Naive B cell (primary cell): Measurements from ENCODE around the gene CCDC167. TPM values are rescaled to one million over a fixed set of nuclear protein-coding genes. Genes with fewer than 3 reads are reported as not detected.
A peak's percentile ranks its signal among the peaks of the same experiment; 100 is the strongest.

Experiments
- ATAC-seq, 2 donors: fragments of 150-1000 bp; cut with Tn5 transposase; 2 replicates each; pipeline ENCODE4 v1.10.0; 2021; ENCODE audit warnings: low read depth in 2 of 2, mild to moderate bottlenecking in 2 of 2, moderate library complexity in 2 of 2
- DNase-seq: peaks from one replicate; pipeline ENCODE4 v3.0.0; 2022
- H3K27ac Mint-ChIP-seq, 6 donors: one replicate each; pipeline ENCODE4 v1.8.0; 2020 to 2022; ENCODE audit warnings: mild to moderate bottlenecking in 6 of 6, mixed read lengths in 6 of 6, moderate library complexity in 5 of 6, inconsistent platforms in 2 of 6
- H3K27me3 Mint-ChIP-seq, 3 donors: one replicate each; pipeline ENCODE4 v1.8.0; 2021 to 2022; ENCODE audit warnings: mixed read lengths in 3 of 3, mild to moderate bottlenecking in 1 of 3
- H3K36me3 Mint-ChIP-seq, 2 donors: one replicate each; pipeline ENCODE4 v1.8.0; 2020 to 2022; ENCODE audit warnings: mixed read lengths in 2 of 2, inconsistent platforms in 1 of 2, mild to moderate bottlenecking in 1 of 2
- H3K4me1 Mint-ChIP-seq, 3 donors: one replicate each; pipeline ENCODE4 v1.8.0; 2020 to 2022; ENCODE audit warnings: mixed read lengths in 3 of 3, inconsistent platforms in 1 of 3, mild to moderate bottlenecking in 1 of 3, moderate library complexity in 1 of 3
- H3K4me3 Mint-ChIP-seq, 8 donors: one replicate each; pipeline ENCODE4 v1.8.0; 2020 to 2022; ENCODE audit warnings: mild to moderate bottlenecking in 8 of 8, mixed read lengths in 8 of 8, moderate library complexity in 8 of 8, inconsistent platforms in 2 of 8
- H3K9me3 Mint-ChIP-seq, 7 donors: one replicate each; pipeline ENCODE4 v1.8.0; 2020 to 2022; ENCODE audit warnings: mixed read lengths in 7 of 7, mild to moderate bottlenecking in 5 of 7, inconsistent platforms in 2 of 7, moderate library complexity in 1 of 7
- polyA plus RNA-seq, 6 donors: library from polyadenylated mRNA; unstranded; fragments of 300-500 nt; fragmentation: Illumina TruSeq; gene quantifications; one replicate each; pipeline ENCODE4 v1.2.3, GENCODE V29; 2021; ENCODE audit warnings: low read depth in 6 of 6

The CCDC167 gene
- polyA plus RNA-seq, 6 donors from 2014 or later: 35.2 to 61.3 (median 52.4) TPM

- DNase-seq: no peak
- H3K4me3 Mint-ChIP-seq: peak overlapping the region in 5 of 8 donors; percentile 2 to 81 (median 49)
- H3K4me1 Mint-ChIP-seq: peaks cover 27 to 62% (median 47%) of the 10 kb centered on the region in 3 donors
- peaks cover 14 to 28% (median 17%) of the 10 kb centered on the region in 3 donors for H3K27me3 Mint-ChIP-seq
- peak overlapping the region in 1 of 6 donors; percentile 32 for H3K27ac Mint-ChIP-seq
- no peaks in the 10 kb centered on the region for H3K9me3 Mint-ChIP-seq
- ATAC-seq: no peak
- no peaks in the 10 kb centered on the region for H3K36me3 Mint-ChIP-seq
These were observed 37.9 kb upstream of the CCDC167 start for GRCh38 chr6:37537548-37537947.

- ATAC-seq: peak; percentile 40 to 50
- Mint-ChIP-seq H3K9me3 (no peaks in the 10 kb centered on the region), H3K4me3 (peak overlapping the region; percentile 80 to 92 (median 88))
These were observed 36.9 kb upstream of the CCDC167 start for GRCh38 chr6:37536491-37537190.

GRCh38 chr6:37535759-37536490 is 36.2 kb upstream of the CCDC167 start:
- no peaks in the 10 kb centered on the region for H3K36me3 Mint-ChIP-seq
- peaks cover 22 to 54% (median 41%) of the 10 kb centered on the region in 3 donors for H3K4me1 Mint-ChIP-seq
- H3K27me3 Mint-ChIP-seq: peaks cover 27 to 41% (median 30%) of the 10 kb centered on the region in 3 donors
- peak overlapping the region in 3 of 6 donors; percentile 37 to 57 (median 51) for H3K27ac Mint-ChIP-seq
- DNase-seq (peak; percentile 39), ATAC-seq (peak; percentile 69 to 74)
- no peaks in the 10 kb centered on the region for H3K9me3 Mint-ChIP-seq
- peak overlapping the region; percentile 80 to 92 (median 88) for H3K4me3 Mint-ChIP-seq

More at GRCh38 chr6:37536491-37537190, 36.9 kb upstream of the CCDC167 start:
- Mint-ChIP-seq H3K27me3 (peaks cover 23 to 37% (median 26%) of the 10 kb centered on the region in 3 donors), H3K27ac (peak overlapping the region in 3 of 6 donors; percentile 30 to 57 (median 32)), H3K4me1 (peaks cover 27 to 59% (median 47%) of the 10 kb centered on the region in 3 donors), H3K36me3 (no peaks in the 10 kb centered on the region)
- DNase-seq: peak; percentile 31

- DNase-seq (no peak), ATAC-seq (no peak)
- peaks cover 27 to 46% (median 30%) of the 10 kb centered on the region in 3 donors for H3K27me3 Mint-ChIP-seq
- no peaks in the 10 kb centered on the region for H3K9me3 Mint-ChIP-seq
- H3K4me3 Mint-ChIP-seq: peak overlapping the region; percentile 80 to 92 (median 88)
- H3K4me1 Mint-ChIP-seq: peaks cover 21 to 49% (median 36%) of the 10 kb centered on the region in 3 donors
- peak overlapping the region in 1 of 6 donors; percentile 57 for H3K27ac Mint-ChIP-seq
- H3K36me3 Mint-ChIP-seq: no peaks in the 10 kb centered on the region
These were observed 35.7 kb upstream of the CCDC167 start for GRCh38 chr6:37535428-37535758.

- H3K4me3 Mint-ChIP-seq: peak overlapping the region in 3 of 8 donors; percentile 89 to 92 (median 92)
- ATAC-seq: no peak
- H3K4me1 Mint-ChIP-seq: peaks cover 16 to 46% (median 32%) of the 10 kb centered on the region in 3 donors
- H3K9me3 Mint-ChIP-seq: no peaks in the 10 kb centered on the region
- no peak overlapping the region for H3K27ac Mint-ChIP-seq
- H3K36me3 Mint-ChIP-seq: no peaks in the 10 kb centered on the region
- no peak for DNase-seq
- H3K27me3 Mint-ChIP-seq: peaks cover 27 to 49% (median 30%) of the 10 kb centered on the region in 3 donors
These were observed 35.2 kb upstream of the CCDC167 start for GRCh38 chr6:37534893-37535292.

- Mint-ChIP-seq H3K27ac (peak overlapping the region in 1 of 6 donors; percentile 28), H3K9me3 (no peaks in the 10 kb centered on the region), H3K4me1 (peaks cover 13 to 34% (median 23%) of the 10 kb centered on the region in 3 donors), H3K27me3 (peaks cover 30 to 49% (median 34%) of the 10 kb centered on the region in 3 donors), H3K4me3 (peak overlapping the region in 1 of 8 donors; percentile 32), H3K36me3 (no peaks in the 10 kb centered on the region)
- ATAC-seq: no peak
- DNase-seq: no peak
These were observed 32.4 kb upstream of the CCDC167 start for GRCh38 chr6:37532122-37532521.

GRCh38 chr6:37531437-37532036 is 31.8 kb upstream of the CCDC167 start:
- H3K4me1 Mint-ChIP-seq: peaks cover 13 to 28% (median 18%) of the 10 kb centered on the region in 3 donors
- peak overlapping the region in 1 of 6 donors; percentile 28 for H3K27ac Mint-ChIP-seq
- H3K27me3 Mint-ChIP-seq: peaks cover 36 to 55% (median 37%) of the 10 kb centered on the region in 3 donors
- no peak overlapping the region for H3K4me3 Mint-ChIP-seq
- no peak for DNase-seq
- H3K9me3 Mint-ChIP-seq: no peaks in the 10 kb centered on the region
- ATAC-seq: no peak
- H3K36me3 Mint-ChIP-seq: no peaks in the 10 kb centered on the region

- no peak for ATAC-seq
- no peaks in the 10 kb centered on the region for H3K36me3 Mint-ChIP-seq
These were observed 31.3 kb upstream of the CCDC167 start for GRCh38 chr6:37531026-37531425.

GRCh38 chr6:37530297-37530696 is 30.6 kb upstream of the CCDC167 start:
- H3K4me1 Mint-ChIP-seq: peaks cover 6 to 25% (median 13%) of the 10 kb centered on the region in 3 donors
- H3K9me3 Mint-ChIP-seq: peaks cover 0 to 2% (median 0%) of the 10 kb centered on the region in 7 donors
- H3K27ac Mint-ChIP-seq: no peak overlapping the region
- no peak for ATAC-seq
- peaks cover 39 to 56% (median 43%) of the 10 kb centered on the region in 3 donors for H3K27me3 Mint-ChIP-seq
- no peak overlapping the region for H3K4me3 Mint-ChIP-seq
- no peaks in the 10 kb centered on the region for H3K36me3 Mint-ChIP-seq
- no peak for DNase-seq

More at GRCh38 chr6:37531026-37531425, 31.3 kb upstream of the CCDC167 start:
- DNase-seq: no peak
- H3K4me3 Mint-ChIP-seq: no peak overlapping the region
- no peaks in the 10 kb centered on the region for H3K9me3 Mint-ChIP-seq
- peaks cover 13 to 28% (median 13%) of the 10 kb centered on the region in 3 donors for H3K4me1 Mint-ChIP-seq
- H3K27ac Mint-ChIP-seq: peak overlapping the region in 1 of 6 donors; percentile 28
- peaks cover 36 to 57% (median 37%) of the 10 kb centered on the region in 3 donors for H3K27me3 Mint-ChIP-seq

GRCh38 chr6:37528541-37528940 is 28.8 kb upstream of the CCDC167 start:
- DNase-seq (no peak), ATAC-seq (no peak)
- peaks cover 0 to 2% (median 0%) of the 10 kb centered on the region in 7 donors for H3K9me3 Mint-ChIP-seq
- peak overlapping the region in 1 of 8 donors; percentile 30 for H3K4me3 Mint-ChIP-seq
- H3K27ac Mint-ChIP-seq: peak overlapping the region in 1 of 6 donors; percentile 44
- H3K27me3 Mint-ChIP-seq: peaks cover 47 to 58% (median 49%) of the 10 kb centered on the region in 3 donors
- peaks cover 6 to 32% (median 18%) of the 10 kb centered on the region in 3 donors for H3K4me1 Mint-ChIP-seq
- H3K36me3 Mint-ChIP-seq: no peaks in the 10 kb centered on the region

- H3K27ac Mint-ChIP-seq: peak overlapping the region in 1 of 6 donors; percentile 33
- H3K4me1 Mint-ChIP-seq: peaks cover 11 to 46% (median 23%) of the 10 kb centered on the region in 3 donors
- H3K36me3 Mint-ChIP-seq: no peaks in the 10 kb centered on the region
- H3K27me3 Mint-ChIP-seq: peaks cover 28 to 40% (median 29%) of the 10 kb centered on the region in 3 donors
- DNase-seq (no peak), ATAC-seq (no peak)
- peaks cover 0 to 2% (median 0%) of the 10 kb centered on the region in 7 donors for H3K9me3 Mint-ChIP-seq
- no peak overlapping the region for H3K4me3 Mint-ChIP-seq
These were observed 26.0 kb upstream of the CCDC167 start for GRCh38 chr6:37525460-37526357.

- no peak overlapping the region for H3K4me3 Mint-ChIP-seq
- no peak overlapping the region for H3K27ac Mint-ChIP-seq
- peaks cover 11 to 45% (median 23%) of the 10 kb centered on the region in 3 donors for H3K4me1 Mint-ChIP-seq
- H3K36me3 Mint-ChIP-seq: no peaks in the 10 kb centered on the region
- peaks cover 0 to 2% (median 0%) of the 10 kb centered on the region in 7 donors for H3K9me3 Mint-ChIP-seq
- DNase-seq (no peak), ATAC-seq (no peak)
- H3K27me3 Mint-ChIP-seq: peaks cover 28 to 34% (median 29%) of the 10 kb centered on the region in 3 donors
These were observed 25.3 kb upstream of the CCDC167 start for GRCh38 chr6:37524970-37525318.
